ENCODE results near the gene DENND5A.

- TF ChIP-seq CTCF (IDR thresholded peaks at IDR 0.05; ENCODE audit: control extremely low read depth in 1 of 3, insufficient read depth in 1 of 3, low read depth in 1 of 3, low read length in 3 of 3) (no peak), TAF1 (IDR thresholded peaks at IDR 0.05; ENCODE audit: low read depth, low read length) (no peak), KDM5A (IDR thresholded peaks at IDR 0.05; ENCODE audit: low read length) (no peak), PHF8 (conservative IDR thresholded peaks at IDR 0.05; ENCODE audit: low read depth, low read length) (no peak), ZNF274 (IDR thresholded peaks at IDR 0.05; ENCODE audit: borderline replicate concordance, extremely low read depth, low read length) (no peak), YY1 (IDR thresholded peaks at IDR 0.05; ENCODE audit: low read depth, low read length) (no peak), POLR2AphosphoS5 (IDR thresholded peaks at IDR 0.05; ENCODE audit: low read depth, low read length) (no peak), EP300 (IDR thresholded peaks at IDR 0.05; ENCODE audit: borderline replicate concordance in 1 of 2, low read depth in 2 of 2, low read length in 2 of 2) (no peak), TEAD4 (IDR thresholded peaks at IDR 0.05; ENCODE audit: low read depth, low read length) (no peak), POLR2A (IDR thresholded peaks at IDR 0.05; ENCODE audit: control extremely low read depth in 1 of 2, low read depth in 2 of 2, low read length in 2 of 2) (no peak), RXRA (IDR thresholded peaks at IDR 0.05; ENCODE audit: insufficient read depth, low read depth, low read length) (no peak)
Measured at GRCh38 chr11:9302448-9302847, 37.3 kb upstream of the DENND5A start.

Measured in H1 (cell line).